Calu3 (cell line): Measurements from ENCODE around the gene LARGE1. TPM values are rescaled to one million over a fixed set of nuclear protein-coding genes. Genes with fewer than 3 reads are reported as not detected.

Experiments
- BruUV-seq: library from RNA; stranded (reverse); fragments of 400-500 nt; replicated peaks from 2 replicates; lab custom pipeline; 2021; lab: Mats Ljungman, UMichigan
- CTCF ChIA-PET: fragments of 300-600 bp; sonication (Branson Sonifier 250); formaldehyde crosslinking; loops from one replicate; lab custom pipeline; 2022; ENCODE audit warnings: antibody characterized with exemption; lab: Charles Lee
- DNase-seq: peaks from one replicate; pipeline ENCODE4 v3.0.0; 2022
- H3K27ac Mint-ChIP-seq: one replicate; pipeline ENCODE4 v1.8.0; 2022; ENCODE audit warnings: mixed read lengths; ENCODE audit not compliant: unreplicated experiment
- H3K27me3 Mint-ChIP-seq: one replicate; pipeline ENCODE4 v1.8.0; 2022; ENCODE audit warnings: mixed read lengths; ENCODE audit not compliant: unreplicated experiment
- H3K36me3 Mint-ChIP-seq: one replicate; pipeline ENCODE4 v1.8.0; 2022; ENCODE audit warnings: mild to moderate bottlenecking, moderate library complexity, mixed read lengths; ENCODE audit not compliant: insufficient read depth, unreplicated experiment
- H3K4me1 Mint-ChIP-seq: one replicate; pipeline ENCODE4 v1.8.0; 2022; ENCODE audit warnings: mild to moderate bottlenecking, low read depth, mixed read lengths; ENCODE audit not compliant: unreplicated experiment
- H3K4me3 Mint-ChIP-seq: one replicate; pipeline ENCODE4 v1.8.0; 2022; ENCODE audit warnings: mild to moderate bottlenecking, low read depth, moderate library complexity, mixed read lengths; ENCODE audit not compliant: unreplicated experiment
- H3K9me3 Mint-ChIP-seq: one replicate; pipeline ENCODE4 v1.8.0; 2022; ENCODE audit warnings: low read depth, mixed read lengths; ENCODE audit not compliant: unreplicated experiment
- intact Hi-C: fragments of 100-400 bp; cut with micrococcal nuclease; formaldehyde crosslinking; loops from one replicate; pipeline ENCODE4 v1.10.0; 2022; ENCODE audit not compliant: unreplicated experiment
- total RNA-seq: library from RNA; stranded (reverse); gene quantifications from 2 replicates; pipeline ENCODE4 v1.2.3, GENCODE V29; 2022
- TF ChIP-seq, protein P1 (sequence below): fragments of 200-600 bp; IDR thresholded peaks from one replicate; pipeline ENCODE4 v1.8.0; 2022; ENCODE audit warnings: antibody characterized with exemption; ENCODE audit not compliant: unreplicated experiment

Gene LARGE1
- total RNA-seq, 1 experiment from 2014 or later = 11.6 TPM

DNA sequence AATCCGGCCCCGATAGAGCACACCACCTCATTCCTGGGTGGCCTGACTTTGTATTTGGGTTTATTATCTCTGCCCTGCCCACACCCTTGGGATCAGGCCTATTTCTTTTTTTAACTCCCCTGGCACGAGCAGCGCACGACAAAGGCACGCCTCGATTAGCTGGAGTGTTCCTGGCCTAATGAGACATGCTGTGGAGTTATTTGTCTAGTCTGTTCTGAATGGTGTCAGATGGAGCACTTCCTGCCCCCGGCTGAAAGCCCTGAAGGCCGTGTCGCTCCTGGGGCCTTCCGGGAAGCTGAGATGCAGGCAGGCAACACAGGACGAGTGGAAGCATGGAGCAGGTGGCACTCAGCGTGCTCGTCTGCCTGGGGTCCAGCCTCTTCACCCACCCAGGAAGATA, 47.1 kb downstream of the LARGE1 start:
- BruUV-seq = no TSS peak
- no peaks in the 10 kb centered on the region for H3K27me3 Mint-ChIP-seq
- H3K4me3 Mint-ChIP-seq = no peak overlapping the region
- intact Hi-C loops = no loop called here
- peaks cover 9% of the 10 kb centered on the region for H3K4me1 Mint-ChIP-seq
- H3K9me3 Mint-ChIP-seq = peaks cover 4% of the 10 kb centered on the region
- no peak for DNase-seq
- TF ChIP-seq, protein P1, sequence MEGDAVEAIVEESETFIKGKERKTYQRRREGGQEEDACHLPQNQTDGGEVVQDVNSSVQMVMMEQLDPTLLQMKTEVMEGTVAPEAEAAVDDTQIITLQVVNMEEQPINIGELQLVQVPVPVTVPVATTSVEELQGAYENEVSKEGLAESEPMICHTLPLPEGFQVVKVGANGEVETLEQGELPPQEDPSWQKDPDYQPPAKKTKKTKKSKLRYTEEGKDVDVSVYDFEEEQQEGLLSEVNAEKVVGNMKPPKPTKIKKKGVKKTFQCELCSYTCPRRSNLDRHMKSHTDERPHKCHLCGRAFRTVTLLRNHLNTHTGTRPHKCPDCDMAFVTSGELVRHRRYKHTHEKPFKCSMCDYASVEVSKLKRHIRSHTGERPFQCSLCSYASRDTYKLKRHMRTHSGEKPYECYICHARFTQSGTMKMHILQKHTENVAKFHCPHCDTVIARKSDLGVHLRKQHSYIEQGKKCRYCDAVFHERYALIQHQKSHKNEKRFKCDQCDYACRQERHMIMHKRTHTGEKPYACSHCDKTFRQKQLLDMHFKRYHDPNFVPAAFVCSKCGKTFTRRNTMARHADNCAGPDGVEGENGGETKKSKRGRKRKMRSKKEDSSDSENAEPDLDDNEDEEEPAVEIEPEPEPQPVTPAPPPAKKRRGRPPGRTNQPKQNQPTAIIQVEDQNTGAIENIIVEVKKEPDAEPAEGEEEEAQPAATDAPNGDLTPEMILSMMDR = no peak
- CTCF ChIA-PET = no interaction called here
- H3K27ac Mint-ChIP-seq = no peak overlapping the region
- no peaks in the 10 kb centered on the region for H3K36me3 Mint-ChIP-seq

DNA sequence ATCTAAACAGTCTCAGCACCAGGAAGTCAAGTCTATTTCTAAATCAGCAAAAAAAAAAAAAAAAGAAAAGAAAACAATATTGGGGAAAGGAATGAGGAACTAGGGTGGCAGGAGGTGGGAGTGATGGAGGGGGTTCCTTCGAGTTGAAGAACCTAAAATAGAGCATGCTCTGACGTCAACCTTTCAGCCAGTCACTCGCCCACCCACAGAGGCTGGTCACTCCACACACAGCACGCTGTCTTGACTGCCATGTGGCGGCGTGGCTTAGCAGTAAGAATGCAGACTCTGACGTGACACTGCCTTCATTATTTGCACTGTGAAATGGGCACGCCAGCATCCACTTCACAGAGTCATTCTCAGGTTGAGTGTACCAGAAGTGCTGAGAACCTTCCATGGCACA, 48.3 kb downstream of the LARGE1 start:
- H3K36me3 Mint-ChIP-seq = no peaks in the 10 kb centered on the region
- H3K9me3 Mint-ChIP-seq = peaks cover 4% of the 10 kb centered on the region
- H3K27me3 Mint-ChIP-seq = no peaks in the 10 kb centered on the region
- intact Hi-C loops = no loop called here
- no TSS peak for BruUV-seq
- CTCF ChIA-PET = interaction anchor here (0.6 kb wide), 1 partner anchor 292 kb away, joined by 4 read pairs; no protein-coding TSS in a partner anchor
- no peak for DNase-seq
- no peak overlapping the region for H3K4me3 Mint-ChIP-seq
- H3K27ac Mint-ChIP-seq = no peak overlapping the region
- peaks cover 9% of the 10 kb centered on the region for H3K4me1 Mint-ChIP-seq
- TF ChIP-seq, protein P1 = no peak

DNA sequence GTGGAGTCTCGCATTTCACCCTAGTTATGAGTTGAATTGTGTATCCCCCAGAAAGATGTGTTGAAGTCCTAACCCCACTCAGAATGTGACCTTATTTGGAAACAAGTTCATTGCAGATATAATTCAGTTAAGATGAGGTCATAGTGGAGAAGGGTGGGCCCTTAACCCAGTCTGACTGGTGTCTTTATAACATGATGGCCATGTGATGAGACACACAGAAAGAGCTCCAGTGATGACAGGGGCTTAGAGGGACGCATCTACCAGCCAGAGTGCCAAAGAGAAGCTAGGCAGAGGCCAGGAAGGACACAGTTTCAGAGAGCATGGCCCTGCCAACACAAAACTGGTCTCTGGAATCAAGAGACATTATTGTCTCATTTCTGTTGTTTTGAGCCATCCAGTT, 50.3 kb downstream of the LARGE1 start:
- Mint-ChIP-seq H3K9me3 (peaks cover 4% of the 10 kb centered on the region), H3K27me3 (no peaks in the 10 kb centered on the region), H3K4me3 (no peak overlapping the region), H3K4me1 (peaks cover 9% of the 10 kb centered on the region), H3K27ac (no peak overlapping the region), H3K36me3 (no peaks in the 10 kb centered on the region)
- intact Hi-C loops = no loop called here
- CTCF ChIA-PET = no interaction called here
- BruUV-seq = no TSS peak
- no peak for DNase-seq
- TF ChIP-seq, protein P1 = no peak

DNA sequence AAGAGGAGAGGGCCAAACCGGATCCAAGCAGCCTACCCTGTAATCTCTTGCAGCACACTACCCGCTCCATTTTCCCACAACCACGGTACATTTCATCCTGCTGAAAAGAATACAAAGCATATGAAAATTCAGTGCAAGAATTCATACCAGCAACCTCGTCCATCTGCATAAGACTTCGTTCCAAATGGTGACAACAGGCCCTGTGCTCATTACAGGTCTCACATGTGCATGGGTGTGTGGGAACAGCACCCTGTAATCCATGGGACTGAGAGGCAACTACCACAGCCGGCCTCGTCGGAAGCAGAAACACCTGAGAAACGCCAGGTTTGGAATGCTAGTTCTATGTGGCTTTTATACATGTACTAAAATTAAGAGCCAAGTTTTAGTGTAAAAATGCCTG, 52.3 kb downstream of the LARGE1 start:
- TF ChIP-seq, protein P1 = no peak
- DNase-seq = no peak
- H3K27ac Mint-ChIP-seq = no peak overlapping the region
- peaks cover 9% of the 10 kb centered on the region for H3K4me1 Mint-ChIP-seq
- no peak overlapping the region for H3K4me3 Mint-ChIP-seq
- CTCF ChIA-PET = no interaction called here
- BruUV-seq = no TSS peak
- peaks cover 4% of the 10 kb centered on the region for H3K9me3 Mint-ChIP-seq
- no peaks in the 10 kb centered on the region for H3K27me3 Mint-ChIP-seq
- H3K36me3 Mint-ChIP-seq = no peaks in the 10 kb centered on the region
- intact Hi-C loops = no loop called here
